Trophoblast cell (in vitro differentiated cells and primary cell): ENCODE measurements around the gene UGT2B28.
"Not testable (repeated sequence)": the region's sequence is repeated elsewhere in the genome, so short reads cannot be mapped to it uniquely, and the experiment has no call there.

Source experiments
- DNase-seq, 2 donors: peaks; one replicate each; pipeline ENCODE4 v3.0.0-alpha.2; 2016
- H2AFZ ChIP-seq: 2 replicates; pipeline ENCODE4 v1.6.1; 2013; ENCODE audit warnings: low read length, moderate library complexity, mild to moderate bottlenecking; ENCODE audit not compliant: insufficient read depth, poor library complexity
- H2AK5ac ChIP-seq: 2 replicates; pipeline ENCODE4 v1.6.1; 2013; ENCODE audit warnings: mild to moderate bottlenecking, low read length
- H2BK120ac ChIP-seq: 2 replicates; pipeline ENCODE4 v1.6.1; 2013; ENCODE audit warnings: low read length, mild to moderate bottlenecking, moderate library complexity; ENCODE audit not compliant: insufficient read depth, poor library complexity
- H2BK12ac ChIP-seq: 2 replicates; pipeline ENCODE4 v1.6.1; 2013; ENCODE audit warnings: mild to moderate bottlenecking, low read length, moderate library complexity
- H2BK5ac ChIP-seq: 2 replicates; pipeline ENCODE4 v1.6.1; 2013; ENCODE audit warnings: low read length, low read depth, moderate library complexity, mild to moderate bottlenecking; ENCODE audit not compliant: poor library complexity
- H3K14ac ChIP-seq: 2 replicates; pipeline ENCODE4 v1.6.1; 2013; ENCODE audit warnings: mild to moderate bottlenecking, low read length
- H3K18ac ChIP-seq: 2 replicates; pipeline ENCODE4 v1.6.1; 2013; ENCODE audit warnings: mild to moderate bottlenecking, low read length
- H3K23ac ChIP-seq: 2 replicates; pipeline ENCODE4 v1.6.1; 2013; ENCODE audit warnings: low read length
- H3K27ac ChIP-seq: 2 replicates; pipeline ENCODE4 v1.5.1; 2013; ENCODE audit warnings: low read depth, mild to moderate bottlenecking, inconsistent platforms, low read length, moderate library complexity
- H3K27me3 ChIP-seq: 2 replicates; pipeline ENCODE4 v1.6.1; 2013; ENCODE audit warnings: inconsistent platforms, mild to moderate bottlenecking, low read length, moderate library complexity; ENCODE audit not compliant: insufficient read depth
- H3K36me3 ChIP-seq, 2 experiments: 1 replicate in 1 of 2; 2 replicates in 1 of 2; pipeline ENCODE4 v1.6.1; 2013; ENCODE audit warnings: low read length in 2 of 2, mild to moderate bottlenecking in 2 of 2, moderate library complexity in 1 of 2; ENCODE audit not compliant: insufficient read depth in 2 of 2, control insufficient read depth in 1 of 2
- H3K4ac ChIP-seq: 2 replicates; pipeline ENCODE4 v1.6.1; 2013; ENCODE audit warnings: low read depth, mild to moderate bottlenecking, low read length, moderate library complexity
- H3K4me1 ChIP-seq, 2 experiments: 1 replicate in 1 of 2; 2 replicates in 1 of 2; pipeline ENCODE4 v1.6.1; 2013; ENCODE audit warnings: low read length in 2 of 2, mild to moderate bottlenecking in 2 of 2, moderate library complexity in 1 of 2; ENCODE audit not compliant: insufficient read depth in 2 of 2, control insufficient read depth in 1 of 2
- H3K4me2 ChIP-seq: 2 replicates; pipeline ENCODE4 v1.6.1; 2013; ENCODE audit warnings: inconsistent platforms, mild to moderate bottlenecking, low read length, moderate library complexity
- H3K4me3 ChIP-seq: 2 replicates; pipeline ENCODE4 v1.5.1; 2013; ENCODE audit warnings: mild to moderate bottlenecking, low read depth, low read length, inconsistent platforms
- H3K79me1 ChIP-seq: one replicate; pipeline ENCODE4 v1.6.1; 2013; ENCODE audit warnings: low read length
- H3K79me2 ChIP-seq: 2 replicates; pipeline ENCODE4 v1.6.1; 2013; ENCODE audit warnings: low read length, mild to moderate bottlenecking; ENCODE audit not compliant: control insufficient read depth, insufficient read depth, poor library complexity
- H3K9ac ChIP-seq: 2 replicates; pipeline ENCODE4 v1.6.1; 2013; ENCODE audit warnings: mild to moderate bottlenecking, low read length
- H3K9me3 ChIP-seq: 2 replicates; pipeline ENCODE4 v1.6.1; 2013; ENCODE audit warnings: low read depth, mild to moderate bottlenecking, control low read depth, inconsistent platforms, low read length; ENCODE audit not compliant: insufficient read depth
- H4K12ac ChIP-seq: 2 replicates; pipeline ENCODE4 v1.6.1; 2013; ENCODE audit warnings: low read depth, mild to moderate bottlenecking, low read length, moderate library complexity
- H4K8ac ChIP-seq: 2 replicates; pipeline ENCODE4 v1.6.1; 2013; ENCODE audit warnings: low read depth, mild to moderate bottlenecking, low read length, moderate library complexity
- H4K91ac ChIP-seq: one replicate; pipeline ENCODE4 v1.6.1; 2013; ENCODE audit warnings: low read depth, mild to moderate bottlenecking, low read length, moderate library complexity
- WGBS: extraction: QIAGEN DNeasy Blood & Tissue Kit; methylation state at CpG from one replicate; pipeline ENCODE4 v1.1.7; 2013; ENCODE audit warnings: missing lambda C conversion rate; ENCODE audit not compliant: insufficient read length, insufficient coverage; ENCODE audit errors: extremely low coverage; 5-methylcytosine and 5-hydroxymethylcytosine counted together

The UGT2B28 gene

DNA sequence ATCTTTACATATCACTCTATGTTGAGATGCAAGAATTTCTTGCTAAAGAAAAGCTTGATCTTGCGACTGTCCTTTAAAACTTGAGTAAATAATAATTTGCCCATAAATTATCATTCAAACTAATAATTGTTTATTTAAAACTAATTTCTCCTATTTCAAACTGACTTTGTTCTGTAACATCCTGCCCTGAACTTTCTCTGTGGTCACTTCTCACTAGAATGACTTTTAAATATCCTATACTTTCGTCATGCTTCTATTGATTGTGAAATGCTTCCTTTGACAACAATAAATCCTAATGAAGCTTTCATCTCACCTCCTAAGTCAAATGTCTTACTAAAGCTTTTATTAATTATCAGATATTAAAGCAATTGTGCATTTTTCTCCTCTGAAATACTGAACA lies 38.5 kb upstream of the UGT2B28 start:
- H3K9ac ChIP-seq, result not testable (repeated sequence)

GRCh38 chr4:69242562-69243240 lies 37.6 kb upstream of the UGT2B28 start:
- H2AFZ ChIP-seq, H2AK5ac ChIP-seq, DNase-seq, H3K4me3 ChIP-seq, H3K4ac ChIP-seq, H3K36me3 ChIP-seq, H4K8ac ChIP-seq, H3K4me2 ChIP-seq, H3K27me3 ChIP-seq, H2BK12ac ChIP-seq, H3K23ac ChIP-seq, H2BK120ac ChIP-seq, H3K9ac ChIP-seq, H3K18ac ChIP-seq, H3K14ac ChIP-seq, H3K4me1 ChIP-seq, H2BK5ac ChIP-seq, H3K79me2 ChIP-seq, H3K79me1 ChIP-seq, H3K9me3 ChIP-seq, H4K12ac ChIP-seq, H4K91ac ChIP-seq, H3K27ac ChIP-seq: not testable (repeated sequence)
- WGBS, result no CpG with 5 or more reads among the region's 3 CpGs

More for the DNA sequence above, 38.5 kb upstream of the UGT2B28 start:
- H3K4me1 ChIP-seq, H2AFZ ChIP-seq, H2BK120ac ChIP-seq, H2AK5ac ChIP-seq, DNase-seq, H4K12ac ChIP-seq, H4K91ac ChIP-seq, H3K4me2 ChIP-seq, H3K27me3 ChIP-seq, H4K8ac ChIP-seq, H3K18ac ChIP-seq, H3K9me3 ChIP-seq, H3K79me1 ChIP-seq, H3K36me3 ChIP-seq, H2BK12ac ChIP-seq, H3K27ac ChIP-seq, H3K23ac ChIP-seq, H3K14ac ChIP-seq, H3K4ac ChIP-seq, H2BK5ac ChIP-seq, H3K4me3 ChIP-seq, H3K79me2 ChIP-seq: not testable (repeated sequence)
- WGBS, result no CpG with 5 or more reads among the region's 2 CpGs

DNA sequence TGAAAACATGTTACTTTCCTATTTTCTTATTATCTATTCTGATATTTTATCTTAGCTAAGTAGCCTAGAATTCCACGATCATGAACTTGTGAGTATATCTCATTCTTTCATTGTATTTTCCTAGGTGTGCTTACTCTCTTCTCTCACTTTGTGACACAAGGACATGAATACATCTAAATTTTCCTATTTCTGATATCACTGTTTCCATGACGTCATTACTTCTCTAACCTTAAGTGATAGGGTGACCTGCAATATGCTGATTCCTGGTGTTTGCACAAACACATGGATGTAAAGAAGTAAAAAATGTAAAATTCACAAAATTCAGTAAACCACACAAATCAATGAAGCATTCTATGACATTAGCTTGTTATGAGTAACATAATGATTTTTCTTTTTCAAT lies 29.4 kb upstream of the UGT2B28 start:
- not testable (repeated sequence) for H3K9ac ChIP-seq, H3K4me3 ChIP-seq, H2BK12ac ChIP-seq, H3K18ac ChIP-seq, H3K23ac ChIP-seq, H3K9me3 ChIP-seq, H4K8ac ChIP-seq, H3K4me1 ChIP-seq, H3K27me3 ChIP-seq, H3K4ac ChIP-seq, H2AFZ ChIP-seq, H4K91ac ChIP-seq, H2BK5ac ChIP-seq, H3K79me2 ChIP-seq, H2BK120ac ChIP-seq, H2AK5ac ChIP-seq, H3K4me2 ChIP-seq, H3K27ac ChIP-seq, H3K36me3 ChIP-seq, H3K79me1 ChIP-seq, H4K12ac ChIP-seq, DNase-seq, H3K14ac ChIP-seq
- WGBS, result no CpG with 5 or more reads among the region's 2 CpGs

GRCh38 chr4:69253147-69253772 lies 27.0 kb upstream of the UGT2B28 start:
- H4K91ac ChIP-seq, H3K4me1 ChIP-seq, H2BK120ac ChIP-seq, DNase-seq, H3K27me3 ChIP-seq, H3K23ac ChIP-seq, H4K12ac ChIP-seq, H3K14ac ChIP-seq, H3K4ac ChIP-seq, H3K27ac ChIP-seq, H3K9ac ChIP-seq, H3K18ac ChIP-seq, H2AK5ac ChIP-seq, H3K9me3 ChIP-seq, H4K8ac ChIP-seq, H3K4me3 ChIP-seq, H3K4me2 ChIP-seq, H3K79me2 ChIP-seq, H2AFZ ChIP-seq, H2BK12ac ChIP-seq, H3K36me3 ChIP-seq, H3K79me1 ChIP-seq, H2BK5ac ChIP-seq: not testable (repeated sequence)
- WGBS, result no CpG with 5 or more reads among the region's 3 CpGs
